Embryonic facial prominence (tissue), 1 donor: ENCODE data around the gene ORC4.

Experiments
- DNase-seq: peaks from one replicate; pipeline ENCODE4 v3.0.0-alpha.2; 2016; ENCODE audit errors: extremely low spot score

ORC4 gene

GRCh38 chr2:147934881-147935620 is 85.5 kb downstream of the ORC4 start:
- no peak for DNase-seq

GRCh38 chr2:147933931-147934330 is 86.6 kb downstream of the ORC4 start:
- DNase-seq, result no peak

GRCh38 chr2:147927053-147927588 is 93.4 kb downstream of the ORC4 start:
- no peak for DNase-seq

- DNase-seq, result no peak
These were observed 94.7 kb downstream of the ORC4 start for GRCh38 chr2:147925886-147926285.

GRCh38 chr2:147924647-147925046 is 95.9 kb downstream of the ORC4 start:
- DNase-seq, result no peak

GRCh38 chr2:147923846-147924245 is 96.7 kb downstream of the ORC4 start:
- no peak for DNase-seq

GRCh38 chr2:147917161-147917560 is 103.4 kb downstream of the ORC4 start:
- DNase-seq, result no peak

- no peak for DNase-seq
These were observed 103.8 kb downstream of the ORC4 start for GRCh38 chr2:147916723-147917122.

GRCh38 chr2:147916067-147916466 is 104.5 kb downstream of the ORC4 start:
- DNase-seq, result no peak

GRCh38 chr2:147913701-147914480 is 106.6 kb downstream of the ORC4 start:
- DNase-seq, result no peak

- DNase-seq, result peak; percentile 66
These were observed 109.5 kb downstream of the ORC4 start for GRCh38 chr2:147910990-147911473.

GRCh38 chr2:147909178-147909577 is 111.4 kb downstream of the ORC4 start:
- DNase-seq, result no peak

GRCh38 chr2:147904051-147904450 is 116.5 kb downstream of the ORC4 start:
- no peak for DNase-seq

GRCh38 chr2:147888680-147889079 is 131.9 kb downstream of the ORC4 start:
- no peak for DNase-seq

- DNase-seq, result no peak
These were observed 134.4 kb downstream of the ORC4 start for GRCh38 chr2:147886136-147886535.

GRCh38 chr2:147884830-147885229 is 135.7 kb downstream of the ORC4 start:
- DNase-seq, result no peak

GRCh38 chr2:147882631-147883030 is 137.9 kb downstream of the ORC4 start:
- DNase-seq, result no peak
